SK-N-SH (cell line): Measurements from ENCODE around the gene KRTAP10-2. TPM values are rescaled to one million over a fixed set of nuclear protein-coding genes. Genes with fewer than 3 reads are reported as not detected.

Experiments used
- CTCF ChIA-PET: fragments of 300-600, 350-600 bp; formaldehyde crosslinking; extraction: SDS; loops from one replicate; lab custom pipeline; 2021; lab: Yijun Ruan, JAX
- POLR2A ChIA-PET: fragments of 350-600 bp; sonication (Branson Sonifier 250); formaldehyde crosslinking; extraction: SDS; loops from one replicate; lab custom pipeline; 2020; ENCODE audit warnings: antibody characterized with exemption, inconsistent platforms; lab: Yijun Ruan, JAX
- DNase-seq: peaks from one replicate; pipeline ENCODE4 v3.0.0; 2012
- H2AFZ ChIP-seq: fragments of 200-600 bp; sonication (generic); 2 replicates; pipeline ENCODE4 v1.8.1; 2016; ENCODE audit warnings: antibody characterized with exemption, mild to moderate bottlenecking, low read depth
- H3F3A ChIP-seq: fragments of 200-600 bp; sonication (generic); replicated peaks from 2 replicates; pipeline ENCODE3; 2016; ENCODE audit warnings: antibody characterized with exemption, mild to moderate bottlenecking; ENCODE audit not compliant: insufficient read depth
- H3K27ac ChIP-seq, 2 experiments: fragments of 200-500 bp in 1 of 2; fragments of 200-600 bp in 1 of 2; sonication (Bioruptor generic) in 1 of 2; sonication (generic), shearing (Covaris generic) in 1 of 2; 2 replicates each; pipeline versions ENCODE4 v1.5.1 to v1.6.1; 2014 to 2016; ENCODE audit warnings: low read depth in 2 of 2, inconsistent platforms in 1 of 2, low read length in 1 of 2, mild to moderate bottlenecking in 1 of 2, mixed read lengths in 1 of 2
- H3K27me3 ChIP-seq: fragments of 200-600 bp; sonication (generic), shearing (Covaris generic); 2 replicates; pipeline ENCODE4 v1.6.1; 2016; ENCODE audit warnings: mixed run types; ENCODE audit not compliant: insufficient read depth
- H3K36me3 ChIP-seq, 2 experiments: fragments of 200-500 bp in 1 of 2; fragments of 200-600 bp in 1 of 2; sonication (Bioruptor generic) in 1 of 2; sonication (generic) in 1 of 2; replicated peaks in 1 of 2; 2 replicates each; pipeline versions ENCODE3 to v1.5.1; 2014 to 2016; ENCODE audit warnings: low read length in 1 of 2, mild to moderate bottlenecking in 1 of 2; ENCODE audit not compliant: insufficient read depth in 2 of 2, control insufficient read depth in 1 of 2
- H3K4me1 ChIP-seq, 2 experiments: fragments of 200-500 bp in 1 of 2; fragments of 200-600 bp in 1 of 2; sonication (Bioruptor generic) in 1 of 2; sonication (generic), shearing (Covaris generic) in 1 of 2; 2 replicates each; pipeline versions ENCODE4 v1.5.1 to v1.6.1; 2014 to 2016; ENCODE audit warnings: low read depth in 1 of 2, low read length in 1 of 2, mixed run types in 1 of 2; ENCODE audit not compliant: insufficient read depth in 2 of 2, control insufficient read depth in 1 of 2
- H3K4me2 ChIP-seq: fragments of 200-600 bp; sonication (generic), shearing (Covaris generic); 2 replicates; pipeline ENCODE4 v1.6.1; 2017; ENCODE audit warnings: mixed run types
- H3K4me3 ChIP-seq, 2 experiments: fragments of 200-500 bp in 1 of 2; fragments of 200-600 bp in 1 of 2; sonication (Bioruptor generic) in 1 of 2; sonication (generic), shearing (Covaris generic) in 1 of 2; 2 replicates each; pipeline versions ENCODE4 v1.5.1 to v1.8.1; 2014 to 2016; ENCODE audit warnings: low read depth in 2 of 2, inconsistent platforms in 1 of 2, low read length in 1 of 2, mild to moderate bottlenecking in 1 of 2, mixed read lengths in 1 of 2, moderate library complexity in 1 of 2
- H3K79me2 ChIP-seq: fragments of 200-600 bp; sonication (generic); 2 replicates; pipeline ENCODE4 v1.8.1; 2017; ENCODE audit warnings: mild to moderate bottlenecking; ENCODE audit not compliant: insufficient read depth
- H3K9ac ChIP-seq: fragments of 200-600 bp; sonication (generic); 2 replicates; pipeline ENCODE4 v1.6.1; 2017; ENCODE audit warnings: mixed run types
- H3K9me2 ChIP-seq: fragments of 200-600 bp; sonication (generic); 2 replicates; pipeline ENCODE4 v1.6.1; 2017; ENCODE audit warnings: mixed run types
- H3K9me3 ChIP-seq: fragments of 200-600 bp; sonication (generic); 2 replicates; pipeline ENCODE4 v1.6.1; 2017; ENCODE audit warnings: mixed run types, mild to moderate bottlenecking, moderate library complexity
- H4K20me1 ChIP-seq: fragments of 200-600 bp; sonication (generic); 2 replicates; pipeline ENCODE4 v1.6.1; 2017; ENCODE audit warnings: mild to moderate bottlenecking, mixed run types; ENCODE audit not compliant: insufficient read depth
- CHD2 ChIP-seq: fragments of 150-350 bp; IDR thresholded peaks from 2 replicates; pipeline ENCODE4 v1.6.1; 2018; ENCODE audit warnings: low read length; ENCODE audit not compliant: partially characterized antibody
- EP300 ChIP-seq, 2 experiments: IDR thresholded peaks; 2 replicates each; pipeline versions ENCODE4 v1.4.0 to v1.6.1; 2012; ENCODE audit warnings: borderline replicate concordance in 1 of 2, low read depth in 1 of 2, low read length in 1 of 2
- FOXJ3 ChIP-seq: sonication (generic); formaldehyde crosslinking; IDR thresholded peaks from 2 replicates; pipeline ENCODE4 v1.5.1; 2020; ENCODE audit warnings: mild to moderate bottlenecking, missing genetic modification reagents
- GABPA ChIP-seq: IDR thresholded peaks from 2 replicates; pipeline ENCODE4 v1.4.0; 2012; ENCODE audit warnings: low read depth, mild to moderate bottlenecking
- GATA2 ChIP-seq: sonication (generic); formaldehyde crosslinking; IDR thresholded peaks from 2 replicates; pipeline ENCODE4 v1.5.0; 2020; ENCODE audit warnings: mild to moderate bottlenecking, missing genetic modification reagents
- IRF3 ChIP-seq: fragments of 150-350 bp; IDR thresholded peaks from 2 replicates; pipeline ENCODE4 v1.6.1; 2016; ENCODE audit warnings: mild to moderate bottlenecking, low read depth, low read length
- MEF2A ChIP-seq: IDR thresholded peaks from 2 replicates; pipeline ENCODE4 v1.4.0; 2012; ENCODE audit warnings: low read depth, borderline replicate concordance
- MXI1 ChIP-seq: IDR thresholded peaks from 2 replicates; pipeline ENCODE4 v1.6.1; 2012; ENCODE audit warnings: mild to moderate bottlenecking, low read depth, low read length, improper control_type of control experiment
- RXRA ChIP-seq: IDR thresholded peaks from 2 replicates; pipeline ENCODE4 v1.4.0; 2012; ENCODE audit warnings: low read depth, mild to moderate bottlenecking, borderline replicate concordance
- SIN3A ChIP-seq: IDR thresholded peaks from 2 replicates; pipeline ENCODE4 v1.6.1; 2012; ENCODE audit warnings: low read depth, mild to moderate bottlenecking, low read length, moderate library complexity, borderline replicate concordance
- TAF1 ChIP-seq: IDR thresholded peaks from 2 replicates; pipeline ENCODE4 v1.6.1; 2012; ENCODE audit warnings: low read depth, mild to moderate bottlenecking, low read length, moderate library complexity, borderline replicate concordance
- TCF12 ChIP-seq: IDR thresholded peaks from 2 replicates; pipeline ENCODE4 v1.4.0; 2012
- YY1 ChIP-seq: IDR thresholded peaks from 2 replicates; pipeline ENCODE4 v1.4.0; 2012; ENCODE audit warnings: low read depth, mild to moderate bottlenecking
- ZBTB33 ChIP-seq: IDR thresholded peaks from 2 replicates; pipeline ENCODE4 v1.4.0; 2012; ENCODE audit warnings: low read depth, borderline replicate concordance
- WGBS: methylation state at CpG from one replicate; pipeline ENCODE4 v1.1.6; 2017; ENCODE audit warnings: low lambda C conversion rate; 5-methylcytosine and 5-hydroxymethylcytosine counted together
- polyA plus RNA-seq, 3 experiments: library from polyadenylated mRNA; depleted of rRNA; stranded (reverse); fragments of >200 nt; gene quantifications; 2 replicates each; pipeline ENCODE4 v1.2.3, GENCODE V29; 2012
- TF ChIP-seq, protein P1 (sequence below): fragments of 200-600 bp; sonication (generic); IDR thresholded peaks from 2 replicates; pipeline ENCODE4 v1.6.1; 2017; ENCODE audit warnings: antibody characterized with exemption, mild to moderate bottlenecking, moderate library complexity
- TF ChIP-seq, protein P2 (sequence below): IDR thresholded peaks from 2 replicates; pipeline ENCODE4 v1.4.0; 2012; ENCODE audit warnings: low read depth, borderline replicate concordance

Gene KRTAP10-2
- polyA plus RNA-seq, 1 of the 3 experiments (the other 2 are of a cell fraction), result not detected

DNA sequence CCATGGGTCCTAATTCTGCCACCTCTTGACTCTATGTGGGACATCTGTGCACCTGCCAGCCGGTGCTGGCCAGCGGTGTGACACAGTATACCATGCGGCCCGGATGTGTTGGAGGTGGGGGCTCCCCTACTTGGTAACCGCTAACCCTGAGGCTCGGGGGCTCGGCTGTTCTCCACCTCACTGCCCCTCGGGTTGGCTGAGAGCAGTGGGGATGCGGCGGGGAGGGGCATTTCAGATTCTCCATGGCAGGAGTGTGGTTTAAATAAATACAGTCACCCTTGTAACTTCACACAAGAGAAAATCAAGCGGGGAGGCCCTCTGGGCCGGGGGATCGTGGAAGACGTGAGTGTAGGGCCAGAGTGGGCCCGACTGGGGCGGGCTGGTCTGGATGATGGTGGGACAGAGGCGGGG is 22.3 kb downstream of the KRTAP10-2 start:
- no peak overlapping the region for H3K9ac ChIP-seq
- no peaks in the 10 kb centered on the region for H3K9me3 ChIP-seq
- no peaks in the 10 kb centered on the region for H3K9me2 ChIP-seq
- H3K36me3 ChIP-seq, result no peaks in the 10 kb centered on the region
- H3K4me2 ChIP-seq, result no peak overlapping the region
- POLR2A ChIA-PET, result no interaction called here
- no peaks in the 10 kb centered on the region; a peak in 1 of 4 replicates for H3K4me1 ChIP-seq
- no peak overlapping the region for H3K4me3 ChIP-seq
- DNase-seq, result no peak
- no peaks in the 10 kb centered on the region for H3F3A ChIP-seq
- TF ChIP-seq TAF1 (no peak), IRF3 (no peak), MXI1 (no peak), CHD2 (no peak), GABPA (no peak), TCF12 (no peak), MEF2A (no peak), FOXJ3 (CRISPR knock-in tag) (no peak), YY1 (no peak)
- TF ChIP-seq, protein P1, sequence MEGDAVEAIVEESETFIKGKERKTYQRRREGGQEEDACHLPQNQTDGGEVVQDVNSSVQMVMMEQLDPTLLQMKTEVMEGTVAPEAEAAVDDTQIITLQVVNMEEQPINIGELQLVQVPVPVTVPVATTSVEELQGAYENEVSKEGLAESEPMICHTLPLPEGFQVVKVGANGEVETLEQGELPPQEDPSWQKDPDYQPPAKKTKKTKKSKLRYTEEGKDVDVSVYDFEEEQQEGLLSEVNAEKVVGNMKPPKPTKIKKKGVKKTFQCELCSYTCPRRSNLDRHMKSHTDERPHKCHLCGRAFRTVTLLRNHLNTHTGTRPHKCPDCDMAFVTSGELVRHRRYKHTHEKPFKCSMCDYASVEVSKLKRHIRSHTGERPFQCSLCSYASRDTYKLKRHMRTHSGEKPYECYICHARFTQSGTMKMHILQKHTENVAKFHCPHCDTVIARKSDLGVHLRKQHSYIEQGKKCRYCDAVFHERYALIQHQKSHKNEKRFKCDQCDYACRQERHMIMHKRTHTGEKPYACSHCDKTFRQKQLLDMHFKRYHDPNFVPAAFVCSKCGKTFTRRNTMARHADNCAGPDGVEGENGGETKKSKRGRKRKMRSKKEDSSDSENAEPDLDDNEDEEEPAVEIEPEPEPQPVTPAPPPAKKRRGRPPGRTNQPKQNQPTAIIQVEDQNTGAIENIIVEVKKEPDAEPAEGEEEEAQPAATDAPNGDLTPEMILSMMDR, result no peak
- TF ChIP-seq, protein P2, sequence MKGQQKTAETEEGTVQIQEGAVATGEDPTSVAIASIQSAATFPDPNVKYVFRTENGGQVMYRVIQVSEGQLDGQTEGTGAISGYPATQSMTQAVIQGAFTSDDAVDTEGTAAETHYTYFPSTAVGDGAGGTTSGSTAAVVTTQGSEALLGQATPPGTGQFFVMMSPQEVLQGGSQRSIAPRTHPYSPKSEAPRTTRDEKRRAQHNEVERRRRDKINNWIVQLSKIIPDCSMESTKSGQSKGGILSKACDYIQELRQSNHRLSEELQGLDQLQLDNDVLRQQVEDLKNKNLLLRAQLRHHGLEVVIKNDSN, result no peak
- TF ChIP-seq, all 33 proteins: peak for 0
- CTCF ChIA-PET, result interaction anchor here (0.8 to 1.2 kb wide), 2 partner anchors 17 to 264 kb away, joined by 3 read pairs; no protein-coding TSS in a partner anchor
- Histone ChIP-seq H3K27ac (no peak overlapping the region), H4K20me1 (no peaks in the 10 kb centered on the region), H2AFZ (no peak overlapping the region), H3K27me3 (peaks cover 32% of the 10 kb centered on the region; the same call in 1 of the 2 replicates), H3K79me2 (no peaks in the 10 kb centered on the region)
- 21% methylated on average over 17 of the region's 17 CpGs for WGBS

DNA sequence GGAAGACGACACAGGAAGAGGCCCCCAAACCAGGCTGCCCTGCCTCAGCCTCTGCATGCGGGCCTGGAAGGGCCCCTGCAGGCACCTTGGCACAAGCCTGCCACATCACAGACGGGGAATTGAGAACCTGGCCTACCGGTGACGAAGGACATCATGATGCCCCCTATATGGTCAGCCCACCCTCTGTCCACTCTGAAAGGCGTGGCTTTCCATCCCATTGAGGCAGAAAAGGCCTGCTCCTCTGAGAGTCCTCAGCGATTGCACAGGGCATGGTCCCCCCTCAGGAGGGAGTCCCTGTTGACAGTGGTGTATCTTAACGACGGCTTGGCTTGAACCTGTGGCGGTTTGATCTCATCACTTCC is 22.7 kb downstream of the KRTAP10-2 start:
- Histone ChIP-seq H3K9ac (no peak overlapping the region), H3F3A (no peaks in the 10 kb centered on the region), H3K79me2 (no peaks in the 10 kb centered on the region), H3K4me3 (no peak overlapping the region), H3K9me2 (no peaks in the 10 kb centered on the region), H4K20me1 (no peaks in the 10 kb centered on the region), H3K4me2 (no peak overlapping the region), H3K4me1 (no peaks in the 10 kb centered on the region; a peak in 1 of 4 replicates), H2AFZ (no peak overlapping the region), H3K27ac (no peak overlapping the region), H3K9me3 (no peaks in the 10 kb centered on the region), H3K36me3 (no peaks in the 10 kb centered on the region), H3K27me3 (peaks cover 32% of the 10 kb centered on the region; the same call in 1 of the 2 replicates)
- 74% methylated on average over 3 of the region's 10 CpGs for WGBS
- DNase-seq, result no peak
- ChIA-PET POLR2A (no interaction called here), CTCF (interaction anchor here (1.2 kb wide), 1 partner anchor 265 kb away, joined by 3 read pairs; no protein-coding TSS in a partner anchor)
- TF ChIP-seq SIN3A (no peak), GATA2 (CRISPR knock-in tag) (no peak), EP300 (IDR thresholded peaks at IDR 0.05; ENCODE audit: borderline replicate concordance in 1 of 2, low read depth in 1 of 2, low read length in 1 of 2) (no peak), IRF3 (no peak), MXI1 (no peak), GABPA (no peak), TAF1 (no peak), ZBTB33 (no peak), RXRA (no peak)
